SU-DHL-6 (cell line): Measurements from ENCODE around the gene RGN.

ENCODE experiments used
- EZH2phosphoT487 ChIP-seq: fragments of 200-600 bp; sonication (generic), shearing (Covaris generic); conservative IDR thresholded peaks from 2 replicates; pipeline ENCODE4 v1.6.1; 2018; ENCODE audit warnings: mild to moderate bottlenecking, antibody characterized with exemption, low read length, moderate library complexity, mixed read lengths
- TF ChIP-seq, protein P1 (sequence below): fragments of 200-600 bp; sonication (generic); IDR thresholded peaks from one replicate; pipeline ENCODE4 v1.5.1; 2017; ENCODE audit warnings: antibody characterized with exemption, mild to moderate bottlenecking, low read length, moderate library complexity; ENCODE audit not compliant: insufficient read depth, poor library complexity, severe bottlenecking

- TF ChIP-seq, protein P1, sequence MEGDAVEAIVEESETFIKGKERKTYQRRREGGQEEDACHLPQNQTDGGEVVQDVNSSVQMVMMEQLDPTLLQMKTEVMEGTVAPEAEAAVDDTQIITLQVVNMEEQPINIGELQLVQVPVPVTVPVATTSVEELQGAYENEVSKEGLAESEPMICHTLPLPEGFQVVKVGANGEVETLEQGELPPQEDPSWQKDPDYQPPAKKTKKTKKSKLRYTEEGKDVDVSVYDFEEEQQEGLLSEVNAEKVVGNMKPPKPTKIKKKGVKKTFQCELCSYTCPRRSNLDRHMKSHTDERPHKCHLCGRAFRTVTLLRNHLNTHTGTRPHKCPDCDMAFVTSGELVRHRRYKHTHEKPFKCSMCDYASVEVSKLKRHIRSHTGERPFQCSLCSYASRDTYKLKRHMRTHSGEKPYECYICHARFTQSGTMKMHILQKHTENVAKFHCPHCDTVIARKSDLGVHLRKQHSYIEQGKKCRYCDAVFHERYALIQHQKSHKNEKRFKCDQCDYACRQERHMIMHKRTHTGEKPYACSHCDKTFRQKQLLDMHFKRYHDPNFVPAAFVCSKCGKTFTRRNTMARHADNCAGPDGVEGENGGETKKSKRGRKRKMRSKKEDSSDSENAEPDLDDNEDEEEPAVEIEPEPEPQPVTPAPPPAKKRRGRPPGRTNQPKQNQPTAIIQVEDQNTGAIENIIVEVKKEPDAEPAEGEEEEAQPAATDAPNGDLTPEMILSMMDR = peak; percentile 16
- no peak for TF ChIP-seq EZH2phosphoT487
These were observed 15.0 kb downstream of the RGN start for GRCh38 chrX:47093248-47093647.
